Gastrocnemius medialis (tissue), 4 donors: Measurements from ENCODE around the gene ZSWIM4.

Source experiments
- CTCF ChIP-seq, 5 experiments: fragments of 450-650 bp in 3 of 5; fragments of 200-600 bp in 2 of 5; sonication (generic) in 2 of 5; IDR thresholded peaks in 4 of 5; conservative IDR thresholded peaks in 1 of 5; 1 replicate in 4 of 5; 2 replicates in 1 of 5; pipeline ENCODE4 v1.5.1; 2016 to 2019; ENCODE audit warnings: antibody characterized with exemption in 5 of 5, mild to moderate bottlenecking in 3 of 5, moderate library complexity in 3 of 5
- POLR2A ChIP-seq, 2 donors: fragments of 450-650 bp; IDR thresholded peaks; one replicate each; pipeline ENCODE4 v1.6.1; 2017; ENCODE audit warnings: antibody characterized with exemption in 2 of 2, mild to moderate bottlenecking in 2 of 2, moderate library complexity in 2 of 2

DNA sequence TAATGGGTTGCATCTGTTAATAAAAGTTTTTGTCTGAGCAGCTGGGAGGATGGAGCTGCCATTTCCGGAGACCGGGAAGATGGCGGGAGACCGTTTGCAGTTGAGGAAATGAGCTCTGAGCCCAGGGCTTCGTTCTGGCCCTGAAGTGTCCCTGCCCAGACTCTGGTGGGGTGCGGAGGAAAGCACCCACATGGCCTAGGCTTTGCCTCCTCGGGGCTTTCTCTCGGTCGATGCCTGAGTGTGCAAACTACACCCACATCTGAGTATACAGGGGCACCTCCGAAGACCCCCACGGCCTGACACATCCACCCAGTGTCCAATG, 66.1 kb downstream of the ZSWIM4 start:
- TF ChIP-seq CTCF (IDR thresholded peaks at IDR 0.05 in 4 of 5, conservative IDR thresholded peaks at IDR 0.05 in 1 of 5): no peak
- no peak for TF ChIP-seq POLR2A (IDR thresholded peaks at IDR 0.05)
